Type B pancreatic cell (in vitro differentiated cells): ENCODE results near the gene RBM19. TPM values are rescaled to one million over a fixed set of nuclear protein-coding genes. Genes with fewer than 3 reads are reported as not detected.

Experiments used
- DNase-seq: peaks from one replicate; pipeline ENCODE4 v3.0.0; 2021; ENCODE audit warnings: mixed read lengths; ENCODE audit not compliant: unreplicated experiment; ENCODE audit errors: extremely low spot score
- H3K27ac Mint-ChIP-seq: 2 replicates; pipeline ENCODE4 v1.8.0; 2021; ENCODE audit warnings: mild to moderate bottlenecking, mixed read lengths
- H3K27me3 Mint-ChIP-seq: 2 replicates; pipeline ENCODE4 v1.8.0; 2021; ENCODE audit warnings: mixed read lengths
- H3K36me3 Mint-ChIP-seq: 2 replicates; pipeline ENCODE4 v1.8.0; 2021; ENCODE audit warnings: mixed read lengths
- H3K4me1 Mint-ChIP-seq: one replicate; pipeline ENCODE4 v1.8.0; 2021; ENCODE audit warnings: mixed read lengths; ENCODE audit not compliant: unreplicated experiment
- H3K4me3 Mint-ChIP-seq: 2 replicates; pipeline ENCODE4 v1.8.0; 2021; ENCODE audit warnings: mild to moderate bottlenecking, mixed read lengths
- H3K9me3 Mint-ChIP-seq: 2 replicates; pipeline ENCODE4 v1.8.0; 2021; ENCODE audit warnings: mixed read lengths
- CTCF ChIP-seq: fragments of 200-600 bp; sonication (generic); conservative IDR thresholded peaks from 2 replicates; pipeline ENCODE4 v1.5.0; 2021; ENCODE audit warnings: antibody characterized with exemption, mild to moderate bottlenecking
- total RNA-seq: library from RNA; stranded (reverse); gene quantifications from 2 replicates; pipeline ENCODE4 v1.2.1, GENCODE V29; 2021; ENCODE audit warnings: low replicate concordance

The RBM19 gene
- total RNA-seq, 1 donor from 2014 or later, result 37.8 TPM

- no peaks in the 10 kb centered on the region for H3K27me3 Mint-ChIP-seq
- no peak overlapping the region for H3K4me3 Mint-ChIP-seq
- no peak overlapping the region for H3K27ac Mint-ChIP-seq
- no peaks in the 10 kb centered on the region for H3K9me3 Mint-ChIP-seq
- no peak for DNase-seq
- peaks cover 14% of the 10 kb centered on the region for H3K36me3 Mint-ChIP-seq
- TF ChIP-seq CTCF, result no peak
- H3K4me1 Mint-ChIP-seq, result peaks cover 35% of the 10 kb centered on the region
These were observed 118.3 kb downstream of the RBM19 start for GRCh38 chr12:113847856-113848255.

GRCh38 chr12:113846883-113847755, 119.0 kb downstream of the RBM19 start:
- Mint-ChIP-seq H3K9me3 (no peaks in the 10 kb centered on the region), H3K27me3 (no peaks in the 10 kb centered on the region), H3K27ac (no peak overlapping the region), H3K4me3 (no peak overlapping the region), H3K4me1 (peaks cover 31% of the 10 kb centered on the region), H3K36me3 (peaks cover 18% of the 10 kb centered on the region)
- DNase-seq, result no peak
- TF ChIP-seq CTCF, result no peak

- no peak for DNase-seq
- TF ChIP-seq CTCF, result no peak
- Mint-ChIP-seq H3K4me3 (peak overlapping the region; percentile 2), H3K27me3 (no peaks in the 10 kb centered on the region), H3K4me1 (peaks cover 30% of the 10 kb centered on the region), H3K27ac (no peak overlapping the region), H3K9me3 (no peaks in the 10 kb centered on the region), H3K36me3 (peaks cover 18% of the 10 kb centered on the region)
These were observed 120.0 kb downstream of the RBM19 start for GRCh38 chr12:113845900-113846674.

GRCh38 chr12:113844495-113845210, 121.5 kb downstream of the RBM19 start:
- peaks cover 44% of the 10 kb centered on the region for H3K4me1 Mint-ChIP-seq
- peaks cover 18% of the 10 kb centered on the region for H3K36me3 Mint-ChIP-seq
- H3K27ac Mint-ChIP-seq, result no peak overlapping the region
- no peak overlapping the region for H3K4me3 Mint-ChIP-seq
- H3K9me3 Mint-ChIP-seq, result no peaks in the 10 kb centered on the region
- no peaks in the 10 kb centered on the region for H3K27me3 Mint-ChIP-seq
- TF ChIP-seq CTCF, result no peak
- no peak for DNase-seq

GRCh38 chr12:113842699-113843098, 123.4 kb downstream of the RBM19 start:
- peaks cover 35% of the 10 kb centered on the region for H3K4me1 Mint-ChIP-seq
- H3K4me3 Mint-ChIP-seq, result no peak overlapping the region
- no peak overlapping the region for H3K27ac Mint-ChIP-seq
- H3K27me3 Mint-ChIP-seq, result no peaks in the 10 kb centered on the region
- TF ChIP-seq CTCF, result no peak
- H3K36me3 Mint-ChIP-seq, result peaks cover 8% of the 10 kb centered on the region
- H3K9me3 Mint-ChIP-seq, result no peaks in the 10 kb centered on the region
- DNase-seq, result no peak
